ENCODE data around the gene MAP3K14. TPM values are rescaled to one million over a fixed set of nuclear protein-coding genes. Genes with fewer than 3 reads are reported as not detected.

Gene MAP3K14
- total RNA-seq, 1 experiment from 2014 or later: 16.4 TPM

GRCh38 chr17:45231481-45232116, 85.2 kb downstream of the MAP3K14 start:
- H4K20me1 ChIP-seq (ENCODE audit: insufficient read depth): no peaks in the 10 kb centered on the region
- H3K9me2 ChIP-seq (ENCODE audit: insufficient read depth): no peaks in the 10 kb centered on the region
- intact Hi-C loops (cut with micrococcal nuclease): loop anchor here (1.0 kb wide), 1 partner anchor 16 kb away; no protein-coding TSS in a partner anchor
- H3K4me2 ChIP-seq (ENCODE audit: low read length): peak overlapping the region; percentile 65
- TF ChIP-seq CBX3 (IDR thresholded peaks at IDR 0.05; ENCODE audit: low read depth): no peak
- no peak for TF ChIP-seq SRF (IDR thresholded peaks at IDR 0.05; ENCODE audit: low read depth)
- TF ChIP-seq, protein P1, sequence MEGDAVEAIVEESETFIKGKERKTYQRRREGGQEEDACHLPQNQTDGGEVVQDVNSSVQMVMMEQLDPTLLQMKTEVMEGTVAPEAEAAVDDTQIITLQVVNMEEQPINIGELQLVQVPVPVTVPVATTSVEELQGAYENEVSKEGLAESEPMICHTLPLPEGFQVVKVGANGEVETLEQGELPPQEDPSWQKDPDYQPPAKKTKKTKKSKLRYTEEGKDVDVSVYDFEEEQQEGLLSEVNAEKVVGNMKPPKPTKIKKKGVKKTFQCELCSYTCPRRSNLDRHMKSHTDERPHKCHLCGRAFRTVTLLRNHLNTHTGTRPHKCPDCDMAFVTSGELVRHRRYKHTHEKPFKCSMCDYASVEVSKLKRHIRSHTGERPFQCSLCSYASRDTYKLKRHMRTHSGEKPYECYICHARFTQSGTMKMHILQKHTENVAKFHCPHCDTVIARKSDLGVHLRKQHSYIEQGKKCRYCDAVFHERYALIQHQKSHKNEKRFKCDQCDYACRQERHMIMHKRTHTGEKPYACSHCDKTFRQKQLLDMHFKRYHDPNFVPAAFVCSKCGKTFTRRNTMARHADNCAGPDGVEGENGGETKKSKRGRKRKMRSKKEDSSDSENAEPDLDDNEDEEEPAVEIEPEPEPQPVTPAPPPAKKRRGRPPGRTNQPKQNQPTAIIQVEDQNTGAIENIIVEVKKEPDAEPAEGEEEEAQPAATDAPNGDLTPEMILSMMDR (IDR thresholded peaks at IDR 0.05 in 2 of 3, conservative IDR thresholded peaks at IDR 0.05 in 1 of 3; ENCODE audit: borderline replicate concordance in 1 of 3, insufficient read depth in 1 of 3, low read depth in 2 of 3, low read length in 2 of 3): peak in 2 of 3 experiments; percentile 63 to 75; a peak in 5 of 6 replicates
- CTCF ChIA-PET: interaction anchor here (0.7 to 5.9 kb wide), 13 partner anchors 8 to 194 kb away, joined by 3 to 55 read pairs (median 4); partner anchors contain the start of genes ACBD4 and HEXIM1
- H3K79me2 ChIP-seq (ENCODE audit: insufficient read depth, low read length): no peaks in the 10 kb centered on the region
- peaks cover 31 to 60% of the 10 kb centered on the region in 2 experiments for H3K4me1 ChIP-seq (ENCODE audit: control insufficient read depth in 1 of 2, insufficient read depth in 2 of 2, low read length in 2 of 2)
- H3K36me3 ChIP-seq (ENCODE audit: control insufficient read depth in 1 of 2, insufficient read depth in 2 of 2, low read length in 2 of 2): no peaks in the 10 kb centered on the region
- H3K27ac ChIP-seq (ENCODE audit: low read depth, low read length): no peak overlapping the region; the same call in 1 of the 2 replicates
- H2AFZ ChIP-seq (ENCODE audit: low read depth, low read length, poor library complexity, severe bottlenecking): no peak overlapping the region
- no peaks in the 10 kb centered on the region for H3K9me3 ChIP-seq (ENCODE audit: control insufficient read depth in 1 of 2, insufficient read depth in 1 of 2, low read depth in 1 of 2, low read length in 2 of 2)
- DNase-seq (ENCODE audit: low read depth, low spot score) (no peak), ATAC-seq (peak; percentile 81)
- no peak overlapping the region for H3K4me3 ChIP-seq (replicated peaks in 1 of 2; ENCODE audit: low read depth in 1 of 2, low read length in 2 of 2)
- H3K27me3 ChIP-seq (ENCODE audit: insufficient read depth, low read length): no peaks in the 10 kb centered on the region
- POLR2A ChIA-PET: interaction anchor here (1.3 to 2.3 kb wide), 2 partner anchors 83 to 96 kb away, joined by 4 to 7 read pairs; partner anchors contain the start of genes ACBD4 and HEXIM1
- 0 out of 2 replicates have a peak overlapping the region, but pooled peaks have one; percentile 33 for H3K9ac ChIP-seq (ENCODE audit: low read length)
- BruUV-seq (replicated peaks): no TSS peak
- RAD21 ChIA-PET (ENCODE audit: low non-redundant PET in 1 of 2, low total read pairs in 2 of 2, uncharacterized antibody in 2 of 2, unreplicated experiment in 2 of 2): interaction anchor here (1.5 to 2.0 kb wide), 3 partner anchors 12 to 96 kb away, joined by 6 to 7 read pairs (median 6); partner anchors contain the start of gene ACBD4 (in 2 of the 2)

Measured in HCT116 (cell line).